Keratinocyte (primary cell): ENCODE results near the gene ATXN7L1. TPM values are rescaled to one million over a fixed set of nuclear protein-coding genes. Genes with fewer than 3 reads are reported as not detected.

ENCODE experiments used
- DNase-seq: peaks from one replicate; pipeline ENCODE4 v3.0.0-alpha.2; 2011; ENCODE audit warnings: low read depth, missing footprints, low spot score
- FAIRE-seq: peaks from 2 replicates; lab custom pipeline; 2011; peaks lifted over from hg19 to GRCh38; lab: Jason Lieb, UNC
- H2AFZ ChIP-seq: 2 replicates; pipeline ENCODE4 v1.6.0; 2012; ENCODE audit warnings: low read length, control low read depth, inconsistent platforms; ENCODE audit not compliant: control insufficient read depth
- H3K27ac ChIP-seq: 2 replicates; pipeline ENCODE4 v1.5.1; 2011; ENCODE audit warnings: low read length; ENCODE audit not compliant: control insufficient read depth, insufficient read depth
- H3K27me3 ChIP-seq: 3 replicates; pipeline ENCODE4 v1.6.0; 2011; ENCODE audit warnings: low read length; ENCODE audit not compliant: control insufficient read depth, insufficient read depth; ENCODE audit errors: extremely low read depth
- H3K36me3 ChIP-seq, 2 experiments: 2 replicates in 1 of 2; 3 replicates in 1 of 2; pipeline ENCODE4 v1.5.1; 2011; ENCODE audit warnings: low read length in 2 of 2, mild to moderate bottlenecking in 1 of 2; ENCODE audit not compliant: control insufficient read depth in 2 of 2, insufficient read depth in 2 of 2; ENCODE audit errors: extremely low read depth in 1 of 2
- H3K4me1 ChIP-seq: 3 replicates; pipeline ENCODE4 v1.5.1; 2011; ENCODE audit warnings: low read length; ENCODE audit not compliant: control insufficient read depth, insufficient read depth; ENCODE audit errors: extremely low read depth
- H3K4me2 ChIP-seq: 3 replicates; pipeline ENCODE4 v1.6.0; 2011; ENCODE audit warnings: low read depth, low read length; ENCODE audit not compliant: control insufficient read depth, insufficient read depth; ENCODE audit errors: extremely low read depth
- H3K4me3 ChIP-seq, 3 experiments: fragments of 200-600 bp in 1 of 3; sonication (generic) in 1 of 3; 2 replicates in 2 of 3; 3 replicates in 1 of 3; pipeline ENCODE4 v1.5.1; 2011 to 2016; ENCODE audit warnings: low read length in 3 of 3, mild to moderate bottlenecking in 3 of 3, control low read depth in 2 of 3, inconsistent platforms in 1 of 3, low read depth in 1 of 3, mixed read lengths in 1 of 3, mixed run types in 1 of 3, moderate library complexity in 1 of 3; ENCODE audit not compliant: control insufficient read depth in 2 of 3, insufficient read depth in 2 of 3; ENCODE audit errors: extremely low read depth in 1 of 3
- H3K79me2 ChIP-seq: 2 replicates; pipeline ENCODE4 v1.6.0; 2012; ENCODE audit warnings: low read length; ENCODE audit not compliant: control insufficient read depth, insufficient read depth
- H3K9ac ChIP-seq: 3 replicates; pipeline ENCODE4 v1.6.0; 2011; ENCODE audit warnings: low read length; ENCODE audit not compliant: control insufficient read depth, insufficient read depth; ENCODE audit errors: extremely low read depth
- H3K9me1 ChIP-seq: 3 replicates; pipeline ENCODE4 v1.6.0; 2011; ENCODE audit warnings: low read length; ENCODE audit not compliant: control insufficient read depth, insufficient read depth; ENCODE audit errors: extremely low read depth
- H3K9me3 ChIP-seq: 2 replicates; pipeline ENCODE4 v1.5.1; 2012; ENCODE audit warnings: low read depth, low read length; ENCODE audit not compliant: control insufficient read depth
- H4K20me1 ChIP-seq: 3 replicates; pipeline ENCODE4 v1.6.0; 2011; ENCODE audit warnings: low read length; ENCODE audit not compliant: control insufficient read depth, insufficient read depth; ENCODE audit errors: extremely low read depth
- EZH2 ChIP-seq: IDR thresholded peaks from one replicate; pipeline ENCODE4 v1.6.1; 2012; ENCODE audit warnings: inconsistent platforms, mild to moderate bottlenecking, low read length, moderate library complexity
- dilution Hi-C: fragments of 300-500 bp; cut with MboI; formaldehyde crosslinking; loops from one replicate; pipeline ENCODE4 v1.7.0; 2020; ENCODE audit warnings: low sequenced_read_pairs; ENCODE audit not compliant: extremely low pct_ligation_motif_present
- polyA plus RNA-seq, 5 experiments: library from polyadenylated mRNA; depleted of rRNA in 3 of 5; stranded (reverse) in 3 of 5; stranded (forward) in 1 of 5; unstranded in 1 of 5; fragments of >200 nt; gene quantifications; 1 replicate in 1 of 5; 2 replicates in 3 of 5; 3 replicates in 1 of 5; pipeline versions ENCODE4 v1.2.1 to v1.2.3, GENCODE V29; 2011 to 2012; ENCODE audit warnings: missing spikeins in 2 of 5, low read depth in 1 of 5, low replicate concordance in 1 of 5
- TF ChIP-seq, protein P1 (sequence below), 3 experiments: IDR thresholded peaks in 1 of 3; conservative IDR thresholded peaks in 1 of 3; optimal IDR thresholded peaks in 1 of 3; 2 replicates in 2 of 3; 3 replicates in 1 of 3; pipeline versions ENCODE3 to v1.5.1; 2011; ENCODE audit warnings: low read length in 3 of 3, mild to moderate bottlenecking in 3 of 3, moderate library complexity in 2 of 3, control low read depth in 1 of 3, inconsistent platforms in 1 of 3; ENCODE audit not compliant: insufficient read depth in 2 of 3; ENCODE audit errors: extremely low read depth in 1 of 3

ATXN7L1 gene
- polyA plus RNA-seq, 1 donor (not counting 4 experiments of a cell fraction or from before 2014, with no cell fraction given): 4.8 TPM

DNA sequence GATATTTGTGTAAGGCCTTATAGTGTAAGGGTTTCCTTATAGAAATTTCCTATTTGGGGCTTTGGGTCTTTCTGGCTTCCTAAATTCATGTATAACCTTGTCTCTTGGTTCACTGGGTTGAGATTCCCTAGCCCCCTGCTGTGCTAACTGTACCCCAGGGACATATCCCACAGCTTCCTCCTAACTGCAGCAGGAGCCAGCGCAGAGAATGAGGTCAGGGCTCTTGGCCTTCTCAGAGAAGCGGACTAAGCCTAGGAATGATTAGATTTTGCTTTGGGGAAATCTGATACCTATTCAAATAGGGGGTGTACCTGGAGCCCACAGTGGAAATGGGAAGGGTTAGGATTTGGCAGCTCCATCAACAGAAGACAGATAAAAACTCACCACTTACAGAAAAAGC lies 157.0 kb downstream of the ATXN7L1 start:
- Histone ChIP-seq H3K4me3 (no peak overlapping the region), H3K9me3 (no peaks in the 10 kb centered on the region), H3K4me1 (no peaks in the 10 kb centered on the region), H3K27ac (no peak overlapping the region), H3K27me3 (no peaks in the 10 kb centered on the region), H4K20me1 (no peaks in the 10 kb centered on the region), H3K79me2 (no peaks in the 10 kb centered on the region), H3K36me3 (peaks cover 0 to 2% of the 10 kb centered on the region in 2 experiments), H3K4me2 (no peak overlapping the region), H3K9ac (no peak overlapping the region), H2AFZ (no peak overlapping the region), H3K9me1 (no peaks in the 10 kb centered on the region)
- DNase-seq: no peak
- TF ChIP-seq, protein P1, sequence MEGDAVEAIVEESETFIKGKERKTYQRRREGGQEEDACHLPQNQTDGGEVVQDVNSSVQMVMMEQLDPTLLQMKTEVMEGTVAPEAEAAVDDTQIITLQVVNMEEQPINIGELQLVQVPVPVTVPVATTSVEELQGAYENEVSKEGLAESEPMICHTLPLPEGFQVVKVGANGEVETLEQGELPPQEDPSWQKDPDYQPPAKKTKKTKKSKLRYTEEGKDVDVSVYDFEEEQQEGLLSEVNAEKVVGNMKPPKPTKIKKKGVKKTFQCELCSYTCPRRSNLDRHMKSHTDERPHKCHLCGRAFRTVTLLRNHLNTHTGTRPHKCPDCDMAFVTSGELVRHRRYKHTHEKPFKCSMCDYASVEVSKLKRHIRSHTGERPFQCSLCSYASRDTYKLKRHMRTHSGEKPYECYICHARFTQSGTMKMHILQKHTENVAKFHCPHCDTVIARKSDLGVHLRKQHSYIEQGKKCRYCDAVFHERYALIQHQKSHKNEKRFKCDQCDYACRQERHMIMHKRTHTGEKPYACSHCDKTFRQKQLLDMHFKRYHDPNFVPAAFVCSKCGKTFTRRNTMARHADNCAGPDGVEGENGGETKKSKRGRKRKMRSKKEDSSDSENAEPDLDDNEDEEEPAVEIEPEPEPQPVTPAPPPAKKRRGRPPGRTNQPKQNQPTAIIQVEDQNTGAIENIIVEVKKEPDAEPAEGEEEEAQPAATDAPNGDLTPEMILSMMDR (optimal IDR thresholded peaks at IDR 0.05 in 1 of 3, IDR thresholded peaks at IDR 0.05 in 1 of 3, conservative IDR thresholded peaks at IDR 0.05 in 1 of 3; ENCODE audit: extremely low read depth in 1 of 3, insufficient read depth in 2 of 3, low read length in 3 of 3): no peak
- TF ChIP-seq EZH2: no peak
- dilution Hi-C loops: no loop called here
- FAIRE-seq: no peak

DNA sequence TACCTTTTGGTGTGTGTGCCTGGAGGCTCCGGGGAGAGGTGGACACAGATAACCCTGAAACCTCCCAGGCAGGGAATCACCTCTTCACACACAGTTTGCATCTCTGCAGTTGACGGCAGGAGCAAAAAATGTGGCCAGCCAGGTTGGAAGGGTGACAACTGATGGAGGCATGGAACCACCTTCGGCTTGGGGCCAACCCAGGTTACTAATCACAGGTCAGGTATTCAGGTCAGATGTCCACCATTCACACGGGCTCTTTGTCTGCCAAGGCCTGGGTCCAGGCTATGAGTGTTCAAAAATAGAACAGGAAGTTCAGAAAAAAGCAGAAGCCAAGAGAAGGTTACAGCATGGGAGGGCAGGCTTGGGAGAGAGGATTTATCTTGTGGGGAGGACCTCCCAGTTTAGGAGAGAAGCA lies 157.9 kb downstream of the ATXN7L1 start:
- no peak overlapping the region for H3K9ac ChIP-seq
- TF ChIP-seq, protein P1 (optimal IDR thresholded peaks at IDR 0.05 in 1 of 3, IDR thresholded peaks at IDR 0.05 in 1 of 3, conservative IDR thresholded peaks at IDR 0.05 in 1 of 3; ENCODE audit: extremely low read depth in 1 of 3, insufficient read depth in 2 of 3, low read length in 3 of 3): no peak
- no peak for TF ChIP-seq EZH2
- no peak overlapping the region for H3K27ac ChIP-seq
- no peak overlapping the region for H3K4me2 ChIP-seq
- no peak for FAIRE-seq
- no peaks in the 10 kb centered on the region for H3K27me3 ChIP-seq
- peaks cover 0 to 2% of the 10 kb centered on the region in 2 experiments for H3K36me3 ChIP-seq
- dilution Hi-C loops: no loop called here
- H3K4me1 ChIP-seq: peaks cover 7% of the 10 kb centered on the region
- H3K9me3 ChIP-seq: no peaks in the 10 kb centered on the region
- no peaks in the 10 kb centered on the region for H4K20me1 ChIP-seq
- H3K9me1 ChIP-seq: no peaks in the 10 kb centered on the region
- H3K79me2 ChIP-seq: no peaks in the 10 kb centered on the region
- H2AFZ ChIP-seq: no peak overlapping the region
- no peak for DNase-seq
- H3K4me3 ChIP-seq: no peak overlapping the region
